ENCODE measurements around the gene UROD. TPM values are rescaled to one million over a fixed set of nuclear protein-coding genes. Genes with fewer than 3 reads are reported as not detected.

The UROD gene
- total RNA-seq, 6 experiments from 2014 or later: 57.8 to 92.8 (median 71.2) TPM

GRCh38 chr1:45032837-45033236 lies 20.8 kb downstream of the UROD start:
- no peak for ATAC-seq
- H3K27me3 ChIP-seq: no peaks in the 10 kb centered on the region
- WGBS (ENCODE audit: insufficient coverage, low coverage, low lambda C conversion rate, missing lambda C conversion rate): 74% methylated on average over 2 of the region's 2 CpGs
- TF ChIP-seq POLR2A (IDR thresholded peaks at IDR 0.05): no peak
- no peak overlapping the region for H3K4me3 ChIP-seq
- intact Hi-C loops (cut with DNase I): no loop called here
- no peaks in the 10 kb centered on the region for H3K36me3 ChIP-seq
- H3K9me3 ChIP-seq: no peaks in the 10 kb centered on the region
- no peak overlapping the region for H3K27ac ChIP-seq
- no peaks in the 10 kb centered on the region for H3K4me1 ChIP-seq
- no peak for DNase-seq

GRCh38 chr1:45033356-45033755 lies 21.3 kb downstream of the UROD start:
- no peak for ATAC-seq
- H3K27ac ChIP-seq: no peak overlapping the region
- no peak for DNase-seq
- intact Hi-C loops (cut with DNase I): no loop called here
- H3K4me3 ChIP-seq: no peak overlapping the region
- no peaks in the 10 kb centered on the region for H3K27me3 ChIP-seq
- H3K9me3 ChIP-seq: no peaks in the 10 kb centered on the region
- no peaks in the 10 kb centered on the region for H3K36me3 ChIP-seq
- H3K4me1 ChIP-seq: no peaks in the 10 kb centered on the region
- TF ChIP-seq CTCF (IDR thresholded peaks at IDR 0.05) (no peak), POLR2A (IDR thresholded peaks at IDR 0.05) (no peak)
- 83% methylated on average over 1 of the region's 1 CpG for WGBS (ENCODE audit: insufficient coverage, low coverage, low lambda C conversion rate, missing lambda C conversion rate)

- ATAC-seq: no peak
- no peak for TF ChIP-seq POLR2A (IDR thresholded peaks at IDR 0.05)
- no peak for TF ChIP-seq CTCF (IDR thresholded peaks at IDR 0.05)
- Histone ChIP-seq H3K4me3 (no peak overlapping the region), H3K9me3 (no peaks in the 10 kb centered on the region), H3K4me1 (no peaks in the 10 kb centered on the region), H3K27ac (no peak overlapping the region), H3K36me3 (no peaks in the 10 kb centered on the region), H3K27me3 (no peaks in the 10 kb centered on the region)
- intact Hi-C loops (cut with DNase I): no loop called here
- WGBS (ENCODE audit: insufficient coverage, low coverage, low lambda C conversion rate, missing lambda C conversion rate): 72% methylated on average over 4 of the region's 7 CpGs
- DNase-seq: no peak
Measured at GRCh38 chr1:45035631-45036301, 23.7 kb downstream of the UROD start.

GRCh38 chr1:45037456-45037855 lies 25.4 kb downstream of the UROD start:
- intact Hi-C loops (cut with DNase I): no loop called here
- Histone ChIP-seq H3K4me3 (no peak overlapping the region), H3K27me3 (no peaks in the 10 kb centered on the region), H3K27ac (no peak overlapping the region), H3K4me1 (no peaks in the 10 kb centered on the region), H3K36me3 (no peaks in the 10 kb centered on the region), H3K9me3 (no peaks in the 10 kb centered on the region)
- ATAC-seq: no peak
- no peak for DNase-seq
- TF ChIP-seq CTCF (IDR thresholded peaks at IDR 0.05): no peak
- TF ChIP-seq POLR2A (IDR thresholded peaks at IDR 0.05): no peak

- H3K27ac ChIP-seq: no peak overlapping the region
- H3K9me3 ChIP-seq: no peaks in the 10 kb centered on the region
- no peak for ATAC-seq
- 98% methylated on average over 2 of the region's 2 CpGs for WGBS (ENCODE audit: insufficient coverage, low coverage, low lambda C conversion rate, missing lambda C conversion rate)
- H3K4me1 ChIP-seq: no peaks in the 10 kb centered on the region
- intact Hi-C loops (cut with DNase I): no loop called here
- TF ChIP-seq CTCF (IDR thresholded peaks at IDR 0.05) (no peak), POLR2A (IDR thresholded peaks at IDR 0.05) (no peak)
- no peaks in the 10 kb centered on the region for H3K27me3 ChIP-seq
- no peaks in the 10 kb centered on the region for H3K36me3 ChIP-seq
- DNase-seq: no peak
- H3K4me3 ChIP-seq: no peak overlapping the region
Measured at GRCh38 chr1:45038240-45038639, 26.2 kb downstream of the UROD start.

All from right lobe of liver (tissue), 6 donors.